HG03575 (cell line): ENCODE data around the gene PPP1R27.
"Not testable (repeated sequence)": the region's sequence is repeated elsewhere in the genome, so short reads cannot be mapped to it uniquely, and the experiment has no call there.

Experiments
- ATAC-seq: cut with Tn5 transposase; IDR thresholded peaks from one replicate; pipeline ENCODE4 v1.9.1; 2021; ENCODE audit not compliant: unreplicated experiment, insufficient number of reproducible peaks, low FRiP score; ENCODE audit errors: extremely low read depth

The PPP1R27 gene

GRCh38 chr17:81844327-81844851, 9.5 kb upstream of the PPP1R27 start:
- ATAC-seq, result no peak

GRCh38 chr17:81843713-81844326, 9.0 kb upstream of the PPP1R27 start:
- no peak for ATAC-seq

- no peak for ATAC-seq
Measured at GRCh38 chr17:81842725-81843504, 8.1 kb upstream of the PPP1R27 start.

GRCh38 chr17:81842378-81842724, 7.5 kb upstream of the PPP1R27 start:
- no peak for ATAC-seq

- ATAC-seq, result no peak
Measured at GRCh38 chr17:81841866-81842265, 7.0 kb upstream of the PPP1R27 start.

- no peak for ATAC-seq
Measured at GRCh38 chr17:81840826-81841778, 6.3 kb upstream of the PPP1R27 start.

GRCh38 chr17:81840059-81840458, 5.2 kb upstream of the PPP1R27 start:
- not testable (repeated sequence) for ATAC-seq

- no peak for ATAC-seq
Measured at GRCh38 chr17:81839301-81839700, 4.5 kb upstream of the PPP1R27 start.

- ATAC-seq, result no peak
Measured at GRCh38 chr17:81838753-81839255, 4.0 kb upstream of the PPP1R27 start.

- ATAC-seq, result no peak
Measured at GRCh38 chr17:81837641-81838040, 2.8 kb upstream of the PPP1R27 start.

- ATAC-seq, result no peak
Measured at GRCh38 chr17:81833921-81834830, 674 bp downstream of the PPP1R27 start.

GRCh38 chr17:81833160-81833920, 1.5 kb downstream of the PPP1R27 start, which contains the start of gene MCRIP1:
TSS of gene MCRIP1 (minus strand) at chr17:81833291. CDS start at chr17:81824506, 8,785 bp downstream.
- ATAC-seq, result no peak

- ATAC-seq, result no peak
Measured at GRCh38 chr17:81832608-81833159, 2.2 kb downstream of the PPP1R27 start.

- no peak for ATAC-seq
Measured at GRCh38 chr17:81831957-81832607, 2.8 kb downstream of the PPP1R27 start.

GRCh38 chr17:81831563-81831956, 3.3 kb downstream of the PPP1R27 start:
- ATAC-seq, result no peak

GRCh38 chr17:81829858-81830257, 5.0 kb downstream of the PPP1R27 start:
- no peak for ATAC-seq

GRCh38 chr17:81828656-81829055, 6.2 kb downstream of the PPP1R27 start:
- no peak for ATAC-seq
